HG02970 (cell line): ENCODE measurements around the gene SELENOW.
"Not testable (repeated sequence)": the region's sequence is repeated elsewhere in the genome, so short reads cannot be mapped to it uniquely, and the experiment has no call there.

Experiments
- ATAC-seq: cut with Tn5 transposase; IDR thresholded peaks from one replicate; pipeline ENCODE4 v1.9.1; 2021; ENCODE audit warnings: mild to moderate bottlenecking, moderate library complexity, moderate number of reproducible peaks; ENCODE audit not compliant: unreplicated experiment, low FRiP score

Gene SELENOW

GRCh38 chr19:47818221-47818620 lies 39.7 kb downstream of the SELENOW start:
- not testable (repeated sequence) for ATAC-seq

DNA sequence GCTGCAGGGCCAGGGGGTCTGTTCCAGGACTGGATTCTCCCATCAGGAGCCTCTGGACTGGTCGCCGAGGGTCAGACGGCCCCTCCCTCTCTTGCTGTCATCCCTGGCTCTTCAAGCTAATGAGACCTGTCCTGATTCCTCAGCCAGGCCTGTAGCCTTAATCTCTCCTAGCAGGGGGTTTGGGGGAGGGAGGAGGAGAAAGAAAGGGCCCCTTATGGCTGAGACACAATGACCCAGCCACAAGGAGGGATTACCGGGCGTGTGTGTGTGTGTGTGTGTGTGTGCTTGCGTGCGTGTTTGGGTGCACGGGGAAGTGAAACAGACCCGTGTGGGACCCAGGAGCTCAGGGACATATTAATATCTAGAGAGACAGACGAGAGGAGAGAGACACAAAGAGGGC lies 41.4 kb downstream of the SELENOW start:
- no peak for ATAC-seq

DNA sequence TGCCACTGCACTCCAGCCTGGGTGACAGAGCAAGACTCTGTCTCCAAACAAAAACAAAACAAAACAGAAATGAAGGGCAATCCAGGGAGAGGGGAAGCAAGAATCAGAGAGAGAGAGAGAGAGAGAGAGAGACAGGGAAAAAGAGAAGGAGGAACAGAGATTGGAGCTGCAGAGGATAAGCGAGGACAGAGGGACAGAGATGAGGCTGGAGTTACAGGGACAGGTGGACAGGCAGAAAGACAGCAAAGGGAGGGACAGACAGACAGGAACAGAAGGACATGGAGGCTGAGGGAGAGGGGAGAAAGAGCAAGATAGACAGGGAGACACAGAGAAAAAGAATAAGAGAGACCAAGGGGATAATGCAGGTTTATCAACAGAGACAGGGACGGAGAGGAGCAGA lies 41.9 kb downstream of the SELENOW start:
- ATAC-seq = no peak

GRCh38 chr19:47821460-47822020 lies 43.0 kb downstream of the SELENOW start, which contains the start of gene CRX:
TSS of gene CRX (plus strand) at chr19:47821937. CDS start at chr19:47834444, 12,507 bp downstream.
- no peak for ATAC-seq

DNA sequence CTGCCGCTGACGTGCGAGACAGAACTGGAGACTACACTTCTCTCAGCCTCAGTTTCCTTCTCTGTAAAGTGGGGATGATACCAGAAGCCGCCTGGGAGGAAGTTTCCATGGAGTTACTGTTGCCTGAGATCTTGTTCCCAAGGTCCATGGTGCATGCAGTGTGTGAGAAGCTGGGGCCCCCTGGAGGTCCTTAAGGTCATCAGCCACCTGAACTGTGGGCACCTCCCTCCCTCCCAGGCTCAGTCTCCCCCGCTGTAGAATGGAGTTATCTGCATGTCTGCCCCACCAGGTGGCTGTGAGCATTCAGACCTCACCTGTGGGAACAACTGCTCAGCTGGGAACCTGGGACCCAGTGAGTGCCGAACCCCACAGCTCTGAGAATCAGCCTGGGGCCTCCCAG lies 45.9 kb downstream of the SELENOW start:
- no peak for ATAC-seq

GRCh38 chr19:47826800-47827199 lies 48.3 kb downstream of the SELENOW start:
- ATAC-seq = no peak

DNA sequence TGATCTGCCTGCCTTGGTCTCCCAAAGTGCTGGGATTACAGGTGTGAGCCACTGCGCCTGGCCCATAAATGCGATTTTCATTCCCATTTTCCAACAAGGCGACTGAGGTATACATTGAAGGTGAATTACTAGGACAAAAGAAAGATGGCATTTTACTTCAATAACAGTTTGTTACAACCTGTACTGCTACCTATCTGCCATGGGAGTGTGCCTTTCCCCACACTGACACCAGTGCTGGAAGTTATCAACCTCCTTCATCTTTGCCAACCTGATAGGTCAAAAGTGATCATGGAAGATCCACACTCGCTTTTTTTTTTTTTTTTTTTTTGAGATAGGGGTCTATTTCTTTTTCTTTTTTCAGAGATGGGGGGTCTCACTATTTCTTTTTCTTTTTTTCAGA lies 54.2 kb downstream of the SELENOW start:
- ATAC-seq = no peak
